Measurements from ENCODE around the gene MIP. TPM values are rescaled to one million over a fixed set of nuclear protein-coding genes. Genes with fewer than 3 reads are reported as not detected.
"Not testable (repeated sequence)": the region's sequence is repeated elsewhere in the genome, so short reads cannot be mapped to it uniquely, and the experiment has no call there.

MIP gene
- total RNA-seq (2013) = 0.10 TPM
- polyA plus RNA-seq = not detected
- polyA minus RNA-seq = not detected in 2 replicates
- 0 to 0.35 (median 0) reads per million in 11 experiments for total RNA-seq

DNA sequence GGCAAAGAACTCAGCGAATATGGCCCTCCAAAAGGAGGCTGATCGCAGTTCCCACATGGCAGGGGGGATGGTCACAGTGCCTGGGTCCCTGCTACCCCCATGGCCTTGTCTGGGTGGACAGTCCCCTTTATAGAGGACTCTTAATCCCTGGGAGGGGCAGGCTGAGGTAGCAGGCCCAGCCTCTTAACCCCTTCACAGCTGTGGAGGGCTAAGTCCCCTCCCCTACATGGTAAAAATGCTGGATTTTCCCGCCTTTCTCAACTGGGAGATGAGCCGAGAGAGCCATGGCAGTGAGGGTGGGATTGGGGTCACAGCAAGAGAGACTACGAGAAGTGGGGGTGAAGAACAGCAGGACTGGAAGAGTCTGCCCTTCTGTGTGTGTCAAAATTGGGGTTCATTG is at the start of gene MIP:
Gene MIP (minus strand): TSS at position 101 of the 400 bp plus-strand sequence. CDS start 44 bp downstream, at position 57.
- H3K4me3 ChIP-seq (replicated peaks in 1 of 3; ENCODE audit: low read depth in 2 of 3, low read length in 3 of 3) = no peak within 1 kb of the TSS
- no peaks in the 10 kb centered on the region for H3K9me3 ChIP-seq (replicated peaks in 1 of 2; ENCODE audit: control insufficient read depth in 1 of 2, insufficient read depth in 1 of 2, low read length in 2 of 2)
- 100% methylated on average over 1 of the region's 5 CpGs for WGBS (ENCODE audit: insufficient coverage)
- H4K20me1 ChIP-seq (ENCODE audit: insufficient read depth, low read length) = no peaks in the 10 kb centered on the region
- no peak within 1 kb of the TSS for H3K4me3 Mint-ChIP-seq
- TF ChIP-seq, protein P1, sequence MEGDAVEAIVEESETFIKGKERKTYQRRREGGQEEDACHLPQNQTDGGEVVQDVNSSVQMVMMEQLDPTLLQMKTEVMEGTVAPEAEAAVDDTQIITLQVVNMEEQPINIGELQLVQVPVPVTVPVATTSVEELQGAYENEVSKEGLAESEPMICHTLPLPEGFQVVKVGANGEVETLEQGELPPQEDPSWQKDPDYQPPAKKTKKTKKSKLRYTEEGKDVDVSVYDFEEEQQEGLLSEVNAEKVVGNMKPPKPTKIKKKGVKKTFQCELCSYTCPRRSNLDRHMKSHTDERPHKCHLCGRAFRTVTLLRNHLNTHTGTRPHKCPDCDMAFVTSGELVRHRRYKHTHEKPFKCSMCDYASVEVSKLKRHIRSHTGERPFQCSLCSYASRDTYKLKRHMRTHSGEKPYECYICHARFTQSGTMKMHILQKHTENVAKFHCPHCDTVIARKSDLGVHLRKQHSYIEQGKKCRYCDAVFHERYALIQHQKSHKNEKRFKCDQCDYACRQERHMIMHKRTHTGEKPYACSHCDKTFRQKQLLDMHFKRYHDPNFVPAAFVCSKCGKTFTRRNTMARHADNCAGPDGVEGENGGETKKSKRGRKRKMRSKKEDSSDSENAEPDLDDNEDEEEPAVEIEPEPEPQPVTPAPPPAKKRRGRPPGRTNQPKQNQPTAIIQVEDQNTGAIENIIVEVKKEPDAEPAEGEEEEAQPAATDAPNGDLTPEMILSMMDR (IDR thresholded peaks at IDR 0.05) = no peak
- no peak within 1 kb of the TSS for H3K27ac ChIP-seq (ENCODE audit: low read depth in 1 of 2, low read length in 2 of 2)
- peaks cover 5% of the 10 kb centered on the region for H3K4me1 Mint-ChIP-seq
- H3K36me3 Mint-ChIP-seq = no peaks in the 10 kb centered on the region
- no peak within 1 kb of the TSS for H3K27ac Mint-ChIP-seq
- no peak within 1 kb of the TSS for H3K4me2 ChIP-seq (replicated peaks; ENCODE audit: extremely low read depth, low read length, poor library complexity, severe bottlenecking)
- DNase-seq = no peak
- H3K36me3 ChIP-seq (replicated peaks in 1 of 2; ENCODE audit: control insufficient read depth in 1 of 2, insufficient read depth in 2 of 2, low read length in 2 of 2) = no peaks in the 10 kb centered on the region
- H3K27me3 ChIP-seq (ENCODE audit: control insufficient read depth in 2 of 2, insufficient read depth in 2 of 2, low read length in 2 of 2) = no peaks in the 10 kb centered on the region
- H2AFZ ChIP-seq (ENCODE audit: insufficient read depth, low read depth, low read length, poor library complexity, severe bottlenecking) = no peak within 1 kb of the TSS
- H3K27me3 Mint-ChIP-seq (ENCODE audit: low read depth in 3 of 3) = peaks cover 0 to 2% (median 2%) of the 10 kb centered on the region in 3 donors
- no peak within 1 kb of the TSS for H3K9ac ChIP-seq (ENCODE audit: insufficient read depth, low read length, poor library complexity, severe bottlenecking)
- peaks cover 0 to 2% (median 0%) of the 10 kb centered on the region in 7 donors for H3K9me3 Mint-ChIP-seq
- intact Hi-C loops (cut with micrococcal nuclease) = loop anchor here in 1 of 2 donors (10.0 kb wide), 1 partner anchor 90 kb away; the partner anchor contains the start of genes APOF and STAT2
- peaks cover 5 to 6% of the 10 kb centered on the region in 2 donors for H3K4me1 ChIP-seq (ENCODE audit: control insufficient read depth in 1 of 2, insufficient read depth in 2 of 2, low read length in 2 of 2)
- no peaks in the 10 kb centered on the region for H3K79me2 ChIP-seq (ENCODE audit: insufficient read depth, low read length)

DNA sequence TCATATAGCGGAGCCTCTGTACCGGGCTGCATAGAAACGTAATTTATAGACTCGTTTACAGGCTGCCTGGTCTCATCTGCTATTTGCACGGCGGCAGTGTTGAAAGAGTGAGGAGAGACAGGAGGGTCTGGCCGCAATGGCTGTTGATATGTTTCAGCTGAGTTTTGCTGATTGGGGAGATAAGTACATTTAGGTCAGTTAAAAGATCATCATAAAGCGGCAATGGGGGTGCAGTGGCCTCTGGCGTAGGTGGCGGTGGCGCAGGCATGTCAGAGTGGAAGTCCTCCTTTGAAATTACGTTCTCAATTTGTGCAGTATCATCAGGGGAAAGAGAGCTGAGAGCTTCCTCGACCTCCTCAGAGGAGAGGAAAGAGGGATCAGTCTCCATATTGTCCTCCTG is 45.4 kb upstream of the MIP start:
- DNase-seq; H3K79me2 ChIP-seq (ENCODE audit: insufficient read depth, low read length); H3K4me2 ChIP-seq (replicated peaks; ENCODE audit: extremely low read depth, low read length, poor library complexity, severe bottlenecking); H3K27ac ChIP-seq (ENCODE audit: low read depth in 1 of 2, low read length in 2 of 2); H3K4me1 ChIP-seq (ENCODE audit: control insufficient read depth in 1 of 2, insufficient read depth in 2 of 2, low read length in 2 of 2); H3K9ac ChIP-seq (ENCODE audit: insufficient read depth, low read length, poor library complexity, severe bottlenecking); H3K27ac Mint-ChIP-seq; H3K36me3 ChIP-seq (replicated peaks in 1 of 2; ENCODE audit: control insufficient read depth in 1 of 2, insufficient read depth in 2 of 2, low read length in 2 of 2); H3K4me1 Mint-ChIP-seq; H3K36me3 Mint-ChIP-seq; H2AFZ ChIP-seq (ENCODE audit: insufficient read depth, low read depth, low read length, poor library complexity, severe bottlenecking); H3K9me3 ChIP-seq (replicated peaks in 1 of 2; ENCODE audit: control insufficient read depth in 1 of 2, insufficient read depth in 1 of 2, low read length in 2 of 2); H3K4me3 Mint-ChIP-seq; H3K4me3 ChIP-seq (replicated peaks in 1 of 3; ENCODE audit: low read depth in 2 of 3, low read length in 3 of 3); H3K27me3 ChIP-seq (ENCODE audit: control insufficient read depth in 2 of 2, insufficient read depth in 2 of 2, low read length in 2 of 2); H3K9me3 Mint-ChIP-seq; H4K20me1 ChIP-seq (ENCODE audit: insufficient read depth, low read length); intact Hi-C loops (cut with micrococcal nuclease); H3K27me3 Mint-ChIP-seq (ENCODE audit: low read depth in 3 of 3): not testable (repeated sequence)
- WGBS (ENCODE audit: insufficient coverage) = 91% methylated on average over 12 of the region's 13 CpGs

DNA sequence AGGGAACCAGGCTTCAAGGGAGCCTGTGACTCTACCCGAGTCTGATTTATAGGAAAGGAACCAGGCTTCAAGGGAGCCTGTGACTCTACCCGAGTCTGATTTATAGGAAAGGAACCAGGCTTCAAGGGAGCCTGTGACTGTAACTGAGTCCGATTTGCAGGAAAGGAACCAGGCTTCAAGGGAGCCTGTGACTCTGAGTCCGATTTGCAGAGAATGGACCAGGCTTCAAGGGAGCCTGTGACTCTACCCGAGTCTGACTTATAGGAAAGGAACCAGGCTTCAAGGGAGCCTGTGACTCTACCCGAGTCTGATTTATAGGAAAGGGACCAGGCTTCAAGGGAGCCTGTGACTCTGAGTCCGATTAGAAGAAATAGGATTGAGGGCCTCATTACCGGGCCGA is 45.0 kb upstream of the MIP start:
- H3K27me3 Mint-ChIP-seq (ENCODE audit: low read depth in 3 of 3); DNase-seq; H3K27ac ChIP-seq (ENCODE audit: low read depth in 1 of 2, low read length in 2 of 2); H3K4me2 ChIP-seq (replicated peaks; ENCODE audit: extremely low read depth, low read length, poor library complexity, severe bottlenecking); H3K9me3 ChIP-seq (replicated peaks in 1 of 2; ENCODE audit: control insufficient read depth in 1 of 2, insufficient read depth in 1 of 2, low read length in 2 of 2); H3K4me3 Mint-ChIP-seq; H3K27me3 ChIP-seq (ENCODE audit: control insufficient read depth in 2 of 2, insufficient read depth in 2 of 2, low read length in 2 of 2); H3K79me2 ChIP-seq (ENCODE audit: insufficient read depth, low read length); intact Hi-C loops (cut with micrococcal nuclease); H3K9me3 Mint-ChIP-seq; H3K36me3 Mint-ChIP-seq; H3K27ac Mint-ChIP-seq; H3K9ac ChIP-seq (ENCODE audit: insufficient read depth, low read length, poor library complexity, severe bottlenecking); H3K36me3 ChIP-seq (replicated peaks in 1 of 2; ENCODE audit: control insufficient read depth in 1 of 2, insufficient read depth in 2 of 2, low read length in 2 of 2); H3K4me3 ChIP-seq (replicated peaks in 1 of 3; ENCODE audit: low read depth in 2 of 3, low read length in 3 of 3); H3K4me1 Mint-ChIP-seq; H2AFZ ChIP-seq (ENCODE audit: insufficient read depth, low read depth, low read length, poor library complexity, severe bottlenecking); H3K4me1 ChIP-seq (ENCODE audit: control insufficient read depth in 1 of 2, insufficient read depth in 2 of 2, low read length in 2 of 2); H4K20me1 ChIP-seq (ENCODE audit: insufficient read depth, low read length): not testable (repeated sequence)
- WGBS (ENCODE audit: insufficient coverage) = 91% methylated on average over 8 of the region's 9 CpGs

DNA sequence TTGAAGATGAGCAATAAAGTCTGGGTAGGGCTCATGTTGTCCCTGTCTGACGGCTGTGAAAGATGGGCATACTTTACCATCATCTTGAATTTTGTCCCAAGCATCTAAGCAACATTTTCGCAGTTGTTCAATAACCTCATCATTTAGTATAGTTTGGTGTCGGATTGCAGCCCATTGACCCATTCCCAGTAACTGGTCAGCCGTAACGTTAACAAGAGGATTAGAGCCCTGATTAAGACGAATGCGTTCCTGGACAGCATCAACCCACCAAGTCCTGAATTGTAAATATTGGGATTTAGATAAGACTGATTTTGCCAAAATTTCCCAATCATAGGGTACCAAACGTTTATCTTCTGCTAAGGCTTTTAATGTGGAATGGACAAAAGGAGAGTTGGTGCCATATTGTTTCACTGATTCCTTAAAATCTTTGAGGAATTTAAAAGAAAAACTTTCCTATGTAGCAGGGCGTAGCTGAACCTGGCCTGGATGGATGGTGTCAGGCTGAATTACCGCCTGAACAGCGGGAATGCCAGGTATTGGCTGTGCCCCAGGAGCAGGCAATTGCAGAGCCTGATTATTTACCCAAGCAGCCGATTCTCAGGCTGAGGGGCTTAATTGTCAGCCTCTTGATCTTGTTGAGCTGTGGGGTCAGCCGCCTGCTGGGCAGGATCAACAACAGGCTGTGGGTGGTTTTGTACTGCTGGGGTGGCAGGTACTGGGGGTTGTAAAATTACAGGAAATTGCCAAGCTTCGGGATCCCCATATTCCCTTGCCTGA is 43.9 kb upstream of the MIP start:
- H3K27me3 ChIP-seq (ENCODE audit: control insufficient read depth in 2 of 2, insufficient read depth in 2 of 2, low read length in 2 of 2); DNase-seq; H3K79me2 ChIP-seq (ENCODE audit: insufficient read depth, low read length); H3K4me1 Mint-ChIP-seq; H3K4me3 ChIP-seq (replicated peaks in 1 of 3; ENCODE audit: low read depth in 2 of 3, low read length in 3 of 3); H3K27me3 Mint-ChIP-seq (ENCODE audit: low read depth in 3 of 3); H2AFZ ChIP-seq (ENCODE audit: insufficient read depth, low read depth, low read length, poor library complexity, severe bottlenecking); H3K27ac Mint-ChIP-seq; H3K36me3 Mint-ChIP-seq; H3K4me3 Mint-ChIP-seq; H3K9ac ChIP-seq (ENCODE audit: insufficient read depth, low read length, poor library complexity, severe bottlenecking); H3K36me3 ChIP-seq (replicated peaks in 1 of 2; ENCODE audit: control insufficient read depth in 1 of 2, insufficient read depth in 2 of 2, low read length in 2 of 2); H3K27ac ChIP-seq (ENCODE audit: low read depth in 1 of 2, low read length in 2 of 2); intact Hi-C loops (cut with micrococcal nuclease); H4K20me1 ChIP-seq (ENCODE audit: insufficient read depth, low read length); H3K4me2 ChIP-seq (replicated peaks; ENCODE audit: extremely low read depth, low read length, poor library complexity, severe bottlenecking); H3K4me1 ChIP-seq (ENCODE audit: control insufficient read depth in 1 of 2, insufficient read depth in 2 of 2, low read length in 2 of 2): not testable (repeated sequence)
- H3K9me3 ChIP-seq (replicated peaks in 1 of 2; ENCODE audit: control insufficient read depth in 1 of 2, insufficient read depth in 1 of 2, low read length in 2 of 2) = peaks cover 0 to 14% of the 10 kb centered on the region in 2 donors
- 85% methylated on average over 6 of the region's 14 CpGs for WGBS (ENCODE audit: insufficient coverage)
- H3K9me3 Mint-ChIP-seq = peaks cover 0 to 10% (median 8%) of the 10 kb centered on the region in 7 donors
